TTC549 (cell line): ENCODE measurements around the gene SERPINA4.
"Not testable (repeated sequence)": the region's sequence is repeated elsewhere in the genome, so short reads cannot be mapped to it uniquely, and the experiment has no call there.

ENCODE experiments used
- FAIRE-seq: peaks from 2 replicates; lab custom pipeline; 2012; peaks lifted over from hg19 to GRCh38; lab: Jason Lieb, UNC

Gene SERPINA4

DNA sequence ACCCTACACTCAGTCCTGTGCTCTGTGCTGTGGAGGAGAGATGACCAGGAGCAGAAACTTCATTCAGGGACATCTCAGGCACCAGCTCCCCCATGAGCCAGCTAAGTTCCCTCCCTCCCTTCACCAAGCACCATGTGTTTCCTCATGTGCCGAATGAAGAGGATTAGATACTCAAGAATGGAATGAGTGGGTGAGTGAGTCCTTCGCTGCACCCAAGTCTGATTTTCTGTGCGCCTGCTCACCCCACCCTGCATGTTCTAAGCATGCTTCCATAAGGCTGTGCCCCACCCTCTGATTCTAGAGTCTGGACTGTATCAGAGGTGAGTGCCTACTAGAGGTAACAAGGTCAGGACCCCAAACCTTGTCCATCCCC lies 32.1 kb downstream of the SERPINA4 start:
- no peak for FAIRE-seq

DNA sequence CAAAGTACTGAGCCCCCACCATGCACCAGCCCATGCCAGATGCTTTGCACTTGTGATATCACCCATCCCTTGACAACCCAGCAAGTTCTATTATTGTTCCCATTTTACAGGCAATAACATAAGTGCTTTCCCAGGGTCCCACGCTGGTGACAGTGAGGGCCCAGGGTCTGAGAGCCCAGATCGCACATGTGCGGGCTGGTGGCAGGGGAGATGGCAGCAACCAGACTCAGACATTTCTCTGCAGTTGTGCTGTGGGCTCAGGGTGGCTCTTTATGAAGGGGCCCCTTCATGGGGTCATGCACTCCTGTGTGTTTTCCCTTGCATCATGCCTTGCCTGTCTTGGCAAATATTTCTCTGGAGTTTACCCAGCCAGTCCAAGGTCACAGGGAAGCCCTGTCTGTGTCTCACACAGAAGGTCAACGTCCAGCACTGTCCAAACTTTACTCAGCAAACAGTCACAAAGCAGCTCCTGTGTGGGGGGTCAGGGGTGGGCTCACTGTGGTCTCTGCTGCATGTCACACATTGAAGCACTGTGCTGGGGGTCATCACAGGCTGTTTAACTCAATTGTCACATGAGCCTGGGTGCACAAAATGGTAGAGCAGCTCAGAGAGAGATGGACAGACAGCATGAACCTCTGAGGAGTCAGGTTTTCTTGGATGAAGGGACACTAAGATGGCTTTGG lies 32.6 kb downstream of the SERPINA4 start:
- FAIRE-seq = no peak

DNA sequence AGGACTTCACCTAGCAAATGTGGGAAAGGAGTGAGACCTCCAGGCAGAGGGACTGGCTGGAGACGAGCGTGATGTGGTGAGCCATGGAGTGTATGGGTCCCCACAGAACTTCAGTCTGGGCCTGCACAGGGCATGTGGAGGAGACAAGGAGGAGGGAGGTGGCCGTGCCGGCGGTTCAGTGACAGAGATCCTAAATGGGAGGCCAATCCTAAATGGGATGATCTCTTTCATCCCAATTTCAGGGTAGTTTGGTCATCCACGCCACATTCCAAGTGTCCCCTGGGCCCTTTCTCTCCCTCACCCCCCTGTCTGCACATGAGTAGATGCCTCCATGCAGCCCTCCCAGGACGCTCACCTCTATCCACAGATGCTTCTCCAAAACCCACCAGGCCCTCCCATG lies 33.2 kb downstream of the SERPINA4 start:
- FAIRE-seq = no peak

DNA sequence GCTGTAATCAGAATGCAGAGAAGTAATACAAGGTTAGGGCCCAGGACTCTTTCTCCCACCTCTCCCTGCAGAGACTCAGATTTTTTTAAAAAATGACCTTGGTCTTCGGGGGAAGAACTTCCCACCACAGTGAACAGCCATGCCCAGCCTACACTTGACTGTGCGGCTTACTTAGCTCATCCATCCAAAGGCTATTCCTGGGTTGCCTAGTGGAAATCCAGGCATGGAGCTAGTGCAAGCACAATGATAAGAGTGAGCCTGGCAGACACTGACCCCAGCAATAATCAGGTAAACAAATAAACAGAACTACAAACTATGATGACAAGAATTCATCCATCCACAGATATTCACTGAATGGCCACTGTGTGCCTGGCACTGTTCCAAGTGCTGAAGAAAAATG lies 34.7 kb downstream of the SERPINA4 start:
- no peak for FAIRE-seq

DNA sequence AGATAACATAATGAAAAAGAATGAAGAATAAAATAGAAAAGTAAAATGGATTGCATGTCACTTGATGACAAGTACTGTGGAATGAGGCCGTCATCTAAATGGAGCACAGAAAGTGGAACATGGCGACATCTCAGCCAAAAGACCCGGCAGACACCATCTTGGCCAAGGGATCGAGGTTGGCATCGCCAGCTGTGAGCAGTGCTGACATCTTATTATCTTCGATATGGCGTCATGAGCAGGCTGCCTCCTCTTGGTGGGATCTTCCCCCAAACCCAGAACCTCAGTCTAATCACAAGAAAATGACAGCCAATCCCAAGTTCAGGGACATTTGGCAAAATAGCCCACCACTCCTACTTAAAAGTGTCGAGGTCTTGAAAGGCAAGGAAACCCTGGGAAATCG lies 35.1 kb downstream of the SERPINA4 start:
- FAIRE-seq = no peak

DNA sequence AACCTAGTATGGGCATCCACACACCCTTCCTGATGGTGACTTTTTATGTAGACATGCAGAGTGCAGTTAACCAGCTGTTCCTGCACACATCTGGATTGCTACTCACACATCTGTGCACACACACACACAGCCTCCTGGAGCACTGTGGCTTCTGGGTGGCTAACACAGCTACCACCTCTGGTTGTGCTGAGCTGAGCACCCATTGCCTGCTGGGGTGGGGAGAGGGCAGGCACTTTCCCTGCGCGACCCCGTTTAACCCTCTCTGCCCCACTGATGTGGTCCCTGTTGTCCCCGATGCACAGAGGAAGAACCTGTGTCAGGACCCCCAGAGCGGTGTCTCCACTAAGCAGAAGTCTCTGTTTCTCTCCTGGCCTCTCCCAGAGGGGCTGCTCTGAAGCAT lies 36.5 kb downstream of the SERPINA4 start:
- no peak for FAIRE-seq

DNA sequence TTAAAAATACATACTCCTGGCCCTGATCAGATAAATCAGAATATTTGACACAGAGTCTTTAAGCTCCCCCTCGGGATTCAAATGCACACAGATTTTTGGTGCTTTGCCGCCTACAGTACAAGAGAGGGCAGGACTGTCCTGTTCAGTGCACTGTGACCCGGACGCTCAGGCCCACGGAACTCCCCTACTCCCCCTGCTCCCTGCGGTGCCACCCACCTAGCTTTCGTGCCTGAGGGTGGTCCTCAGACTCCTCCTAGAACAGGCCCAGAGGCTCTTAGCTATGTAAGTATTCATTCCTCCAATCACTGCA lies 37.2 kb downstream of the SERPINA4 start:
- FAIRE-seq = no peak

DNA sequence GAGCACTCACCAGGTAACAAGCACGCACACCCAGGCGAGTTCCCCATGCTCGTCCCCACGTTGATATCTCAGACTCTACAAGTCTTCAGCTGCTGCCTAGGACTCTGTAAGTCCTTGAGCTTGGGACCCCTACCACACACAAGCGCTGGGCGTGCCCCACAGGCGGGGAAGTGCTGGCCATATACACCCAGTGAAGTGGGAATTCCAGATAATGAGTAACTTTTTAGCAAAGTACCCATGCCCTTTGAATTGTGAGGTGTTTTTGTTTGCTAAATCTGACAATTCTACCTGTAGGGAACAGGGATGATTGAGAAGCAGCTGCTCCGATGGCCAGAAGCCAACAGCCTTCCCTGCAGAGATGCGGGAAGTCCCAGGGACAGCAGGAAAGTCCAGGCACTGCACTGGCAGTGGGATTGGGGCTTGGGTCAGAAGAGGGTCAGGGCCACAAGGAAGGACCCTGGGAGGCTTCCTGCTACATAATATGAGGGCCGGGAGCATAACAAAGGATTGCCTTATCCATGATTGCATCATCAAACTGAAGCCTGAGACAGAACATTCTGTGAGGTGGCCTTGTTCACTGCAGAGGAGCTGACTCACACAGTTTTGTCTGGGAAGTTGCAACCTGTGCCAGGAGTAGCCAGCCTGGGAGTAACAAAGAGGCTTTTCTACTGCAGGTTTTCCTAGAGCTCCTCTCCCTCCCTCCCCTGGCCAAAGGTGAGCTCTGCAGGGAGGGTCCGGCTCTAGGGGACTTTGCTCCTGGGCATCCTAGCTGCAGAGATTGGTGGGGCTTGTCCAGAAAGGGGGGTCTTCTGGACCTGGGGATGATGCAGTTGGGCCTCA lies 37.8 kb downstream of the SERPINA4 start:
- FAIRE-seq = no peak

DNA sequence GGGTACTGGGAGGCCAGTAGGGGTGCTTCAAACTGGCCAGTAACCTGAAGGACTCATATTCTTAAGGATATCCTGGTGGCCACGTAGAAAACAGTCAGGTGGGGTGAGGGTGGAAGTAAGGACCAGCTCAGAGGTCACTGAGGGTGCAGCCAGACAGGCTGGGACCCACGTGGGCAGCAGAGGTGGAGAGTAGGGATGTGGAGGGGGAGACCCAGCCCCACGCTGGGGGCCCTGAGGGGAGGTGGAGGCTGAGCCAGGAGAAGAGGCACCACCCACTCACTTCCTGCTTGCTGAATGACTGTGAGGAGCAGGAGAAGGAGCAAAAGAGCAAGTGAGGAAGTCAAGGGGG lies 38.4 kb downstream of the SERPINA4 start:
- no peak for FAIRE-seq

DNA sequence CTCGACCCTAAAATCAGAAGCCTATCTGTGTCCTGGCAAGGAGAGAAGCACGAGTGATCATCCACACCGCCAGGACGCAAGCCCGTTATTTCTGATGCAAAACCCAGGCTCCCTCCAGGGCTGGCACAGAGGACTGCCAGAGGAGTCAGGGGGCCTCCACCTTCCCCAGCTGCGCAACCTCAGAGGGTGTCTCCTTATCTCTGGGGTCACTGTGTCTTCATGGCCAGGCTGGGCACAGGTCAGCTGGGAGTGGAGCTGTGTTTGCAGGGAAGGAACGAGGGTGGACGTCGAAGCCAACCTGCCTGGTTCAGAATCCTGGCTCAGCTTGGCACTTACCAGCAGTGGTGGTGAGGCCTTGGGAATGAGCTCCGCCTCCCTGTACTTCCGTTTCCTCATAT lies 38.9 kb downstream of the SERPINA4 start:
- FAIRE-seq = no peak

DNA sequence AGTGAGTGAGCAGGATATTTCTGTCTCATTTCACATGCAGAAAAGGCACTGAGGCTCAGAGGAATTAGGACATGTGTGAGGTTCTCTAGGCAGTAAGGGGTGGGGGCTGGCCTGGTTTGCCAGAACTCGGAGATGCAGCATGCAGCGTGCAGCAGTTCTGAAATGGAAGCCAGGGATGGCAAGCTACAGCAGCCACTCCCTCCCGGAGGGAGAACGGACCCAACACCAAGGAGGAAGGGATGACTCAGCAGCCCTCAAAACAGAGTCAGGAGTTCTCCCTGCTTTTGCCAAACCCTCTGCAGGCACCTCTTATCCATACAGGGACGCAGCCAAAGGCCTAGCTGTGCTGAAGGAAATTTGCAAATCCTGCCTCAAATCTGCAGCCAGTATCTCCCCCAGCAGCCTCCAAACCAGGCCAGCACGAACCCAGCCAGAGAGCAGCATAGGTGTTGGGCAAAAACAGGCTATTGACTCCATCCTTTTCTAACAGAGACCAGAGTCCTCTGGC lies 40.7 kb downstream of the SERPINA4 start:
- FAIRE-seq = no peak

DNA sequence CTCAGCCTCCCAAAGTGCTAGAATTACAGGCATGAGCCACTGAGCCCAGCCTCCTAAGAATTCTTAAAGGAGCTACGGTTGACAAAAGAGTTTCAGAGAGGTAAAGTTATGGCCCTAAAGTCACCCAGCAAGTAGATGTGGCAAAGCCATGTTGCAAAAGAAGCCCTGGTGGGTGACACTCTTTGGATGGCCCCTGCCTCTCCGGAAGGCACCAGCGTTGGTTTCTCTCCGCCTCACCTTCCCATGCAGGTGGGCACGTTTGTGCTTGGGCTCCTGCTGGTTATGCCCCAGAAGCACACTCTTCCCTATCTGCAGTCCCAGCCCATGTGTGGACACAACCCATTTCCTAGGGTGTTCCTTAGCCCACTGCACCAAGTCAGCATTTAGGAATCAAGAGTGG lies 41.5 kb downstream of the SERPINA4 start:
- FAIRE-seq = no peak

DNA sequence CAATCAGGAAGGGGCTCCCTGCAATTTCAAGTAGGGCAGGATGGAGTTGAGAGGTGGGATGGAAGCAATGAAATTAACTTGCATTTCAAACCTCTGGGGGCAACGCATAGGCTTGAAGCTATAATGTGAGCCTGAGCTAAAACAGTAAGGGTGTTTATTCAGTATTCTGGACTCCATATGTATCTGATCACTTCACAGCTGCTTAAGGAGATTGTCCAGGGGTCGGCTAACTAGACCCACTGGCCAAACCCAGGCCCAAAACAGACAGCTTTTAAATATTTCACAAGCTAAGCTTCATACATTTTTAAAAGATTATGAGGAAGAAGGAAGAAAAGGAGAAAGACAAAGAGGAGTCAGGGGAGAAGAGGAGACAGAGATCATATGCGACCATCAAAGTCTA lies 44.1 kb downstream of the SERPINA4 start:
- FAIRE-seq = no peak

DNA sequence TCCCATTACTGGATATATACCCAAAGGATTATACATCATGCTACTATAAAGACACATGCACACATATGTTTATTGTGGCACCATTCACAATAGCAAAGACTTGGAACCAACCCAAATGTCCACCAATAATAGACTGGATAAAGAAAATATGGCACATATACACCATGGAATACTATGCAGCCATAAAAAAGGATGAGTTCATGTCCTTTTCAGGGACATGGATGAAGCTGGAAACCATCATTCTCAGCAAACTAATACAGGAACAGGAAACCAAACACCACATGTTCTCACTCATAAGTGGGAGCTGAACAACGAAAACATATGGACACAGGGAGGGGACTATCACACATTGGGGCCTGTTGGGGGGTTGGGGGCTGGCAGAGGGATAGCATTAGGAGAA lies 47.7 kb downstream of the SERPINA4 start:
- FAIRE-seq = not testable (repeated sequence)

DNA sequence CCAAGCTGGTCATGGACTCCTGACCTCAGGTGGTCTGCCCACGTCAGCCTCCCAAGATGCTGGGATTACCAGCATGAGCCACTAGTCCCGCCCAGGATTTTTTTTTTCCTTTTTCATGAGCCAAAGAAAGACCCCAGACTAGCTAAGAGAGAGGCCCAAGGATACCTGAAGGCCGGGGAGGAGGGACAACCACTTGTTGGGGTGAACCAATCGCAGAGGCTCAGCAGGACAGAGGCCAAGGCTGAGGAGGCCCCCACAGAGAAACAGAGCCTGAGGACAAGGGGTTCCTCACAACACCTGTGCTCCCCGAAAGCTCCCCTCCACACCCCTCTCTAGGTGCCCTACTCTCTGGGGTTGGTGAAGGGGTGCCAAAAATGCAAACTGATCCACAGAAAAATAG lies 49.9 kb downstream of the SERPINA4 start:
- FAIRE-seq = no peak

DNA sequence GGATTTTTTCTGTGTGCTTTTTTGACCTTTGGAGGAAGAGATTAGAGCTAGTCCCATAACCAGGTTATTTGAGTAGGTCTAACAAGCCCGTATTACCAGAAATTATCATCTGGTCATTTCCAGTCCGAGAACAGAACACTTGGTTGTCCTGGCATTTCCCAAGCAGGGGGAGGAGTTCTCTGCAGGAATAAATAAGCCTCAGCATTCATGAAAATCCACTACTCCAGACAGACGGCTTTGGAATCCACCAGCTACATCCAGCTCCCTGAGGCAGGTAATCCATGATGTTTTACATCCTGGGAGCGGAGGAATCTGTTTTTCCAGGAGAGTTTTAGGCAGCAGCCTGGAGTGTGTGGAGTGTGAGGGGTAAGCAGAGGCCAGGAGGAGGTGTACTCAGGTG lies 50.9 kb downstream of the SERPINA4 start, which contains the start of gene SERPINA3:
Gene SERPINA3, plus strand, starts transcription at position 218 of the 400 bp plus-strand sequence. CDS start 2,051 bp downstream, outside the sequence.
- FAIRE-seq = no peak

DNA sequence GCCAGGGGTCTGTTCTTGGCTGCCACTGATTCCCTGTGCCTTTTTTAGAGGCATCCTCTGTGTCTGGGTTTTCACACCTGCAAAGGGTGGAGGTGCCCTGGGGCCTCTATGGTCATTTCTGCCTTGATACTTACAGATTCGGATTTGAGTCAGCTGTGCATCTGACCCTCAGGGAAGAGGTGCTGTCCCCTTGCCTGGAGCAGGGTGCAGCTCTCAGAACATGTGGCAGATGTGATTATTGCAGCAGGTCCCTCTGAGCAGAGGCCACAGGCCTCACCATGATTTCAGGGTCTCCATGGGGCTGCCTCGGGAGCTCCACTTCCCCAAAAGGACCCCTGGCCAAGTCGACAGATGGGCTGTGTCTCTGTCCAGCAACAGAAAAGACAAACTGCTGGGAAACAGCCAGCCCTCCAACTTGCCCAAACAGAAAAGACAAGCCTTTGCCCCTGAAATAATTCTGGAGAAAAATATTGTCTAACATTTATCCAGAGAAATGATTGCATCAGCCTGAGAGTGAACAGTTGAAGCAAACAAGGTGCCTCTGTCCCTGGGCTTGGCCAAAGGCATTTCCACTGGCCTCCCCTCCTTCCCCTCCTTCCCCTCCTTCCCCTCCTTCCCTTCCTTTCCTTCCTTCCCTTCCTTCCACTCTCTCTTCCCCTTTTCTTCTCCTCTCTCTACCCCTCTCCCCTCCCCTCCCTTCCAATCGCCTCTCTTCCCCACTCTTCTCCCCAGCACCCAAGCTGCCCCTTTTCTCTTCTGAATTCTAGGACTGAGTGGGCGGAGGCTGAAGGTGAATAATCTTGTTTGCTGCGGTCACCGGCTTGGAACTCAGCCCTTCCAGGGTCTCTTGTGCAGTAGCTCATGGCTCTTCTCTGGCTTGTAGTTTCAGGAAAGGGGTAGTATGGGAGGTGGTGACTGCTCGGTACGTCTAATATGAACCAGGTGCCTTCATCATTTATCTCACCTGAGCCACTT lies 51.6 kb downstream of the SERPINA4 start:
- FAIRE-seq = no peak

DNA sequence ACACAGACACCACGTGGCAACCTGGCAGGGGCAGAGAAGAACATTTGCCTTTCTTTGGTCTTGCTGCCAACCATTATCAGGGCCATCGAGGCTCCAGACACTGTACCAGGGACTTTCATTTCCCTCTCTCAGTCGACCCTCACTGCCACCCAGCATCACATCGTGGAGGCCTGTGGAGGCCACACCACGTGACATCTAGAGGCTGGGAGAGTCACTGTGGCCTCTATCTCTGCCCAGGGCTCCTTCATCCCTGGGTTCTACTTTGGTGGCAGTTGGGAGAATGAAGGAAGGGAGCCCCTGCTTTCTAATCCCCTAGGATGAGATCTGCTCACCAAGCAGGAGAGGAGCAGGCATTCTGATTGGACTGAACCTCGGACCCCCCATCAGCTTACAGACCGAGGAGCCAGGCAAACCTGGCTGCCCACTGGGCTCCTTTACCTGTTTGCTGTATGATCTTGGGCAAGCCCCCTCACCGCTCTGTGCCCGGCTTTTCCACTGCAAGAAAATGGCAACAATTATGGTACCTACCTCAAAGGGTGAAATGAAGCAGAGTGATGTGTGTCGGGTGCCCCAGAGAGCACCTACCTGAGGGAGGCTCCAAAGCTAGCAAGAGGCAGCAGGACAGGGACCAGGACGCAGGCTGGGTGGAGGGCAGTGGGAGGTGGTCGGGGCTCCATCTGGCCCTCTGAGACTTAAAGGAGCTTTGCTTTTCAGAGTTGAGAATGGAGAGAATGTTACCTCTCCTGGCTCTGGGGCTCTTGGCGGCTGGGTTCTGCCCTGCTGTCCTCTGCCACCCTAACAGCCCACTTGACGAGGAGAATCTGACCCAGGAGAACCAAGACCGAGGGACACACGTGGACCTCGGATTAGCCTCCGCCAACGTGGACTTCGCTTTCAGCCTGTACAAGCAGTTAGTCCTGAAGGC lies 52.7 kb downstream of the SERPINA4 start:
- FAIRE-seq = no peak

DNA sequence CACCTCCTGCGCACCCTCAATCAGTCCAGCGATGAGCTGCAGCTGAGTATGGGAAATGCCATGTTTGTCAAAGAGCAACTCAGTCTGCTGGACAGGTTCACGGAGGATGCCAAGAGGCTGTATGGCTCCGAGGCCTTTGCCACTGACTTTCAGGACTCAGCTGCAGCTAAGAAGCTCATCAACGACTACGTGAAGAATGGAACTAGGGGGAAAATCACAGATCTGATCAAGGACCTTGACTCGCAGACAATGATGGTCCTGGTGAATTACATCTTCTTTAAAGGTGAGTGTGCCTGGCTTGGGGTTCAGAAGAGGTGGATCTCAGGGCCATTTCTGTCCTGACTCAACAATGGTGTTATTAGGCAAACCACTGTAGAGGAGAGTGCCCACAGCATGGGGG lies 53.6 kb downstream of the SERPINA4 start:
- FAIRE-seq = no peak

DNA sequence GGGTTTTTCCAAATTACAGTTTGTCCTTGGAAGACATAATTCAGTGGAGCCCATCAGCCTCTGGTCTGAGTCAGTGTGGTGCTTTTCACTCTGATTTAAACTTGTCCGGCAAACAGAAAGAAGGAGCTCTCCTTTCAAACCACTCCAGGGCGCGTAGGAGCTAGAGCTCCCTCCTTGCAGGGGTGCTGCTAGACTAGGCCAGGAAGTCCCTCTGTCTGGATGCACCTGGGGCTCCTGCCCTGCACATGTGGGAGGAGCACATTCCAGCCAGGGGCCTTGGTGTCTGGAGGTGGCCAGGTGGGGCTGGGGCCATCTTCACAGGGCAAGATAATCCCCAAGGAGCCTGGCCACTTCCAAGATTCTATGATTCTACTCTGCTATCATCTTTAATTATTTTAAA lies 54.0 kb downstream of the SERPINA4 start:
- FAIRE-seq = no peak

DNA sequence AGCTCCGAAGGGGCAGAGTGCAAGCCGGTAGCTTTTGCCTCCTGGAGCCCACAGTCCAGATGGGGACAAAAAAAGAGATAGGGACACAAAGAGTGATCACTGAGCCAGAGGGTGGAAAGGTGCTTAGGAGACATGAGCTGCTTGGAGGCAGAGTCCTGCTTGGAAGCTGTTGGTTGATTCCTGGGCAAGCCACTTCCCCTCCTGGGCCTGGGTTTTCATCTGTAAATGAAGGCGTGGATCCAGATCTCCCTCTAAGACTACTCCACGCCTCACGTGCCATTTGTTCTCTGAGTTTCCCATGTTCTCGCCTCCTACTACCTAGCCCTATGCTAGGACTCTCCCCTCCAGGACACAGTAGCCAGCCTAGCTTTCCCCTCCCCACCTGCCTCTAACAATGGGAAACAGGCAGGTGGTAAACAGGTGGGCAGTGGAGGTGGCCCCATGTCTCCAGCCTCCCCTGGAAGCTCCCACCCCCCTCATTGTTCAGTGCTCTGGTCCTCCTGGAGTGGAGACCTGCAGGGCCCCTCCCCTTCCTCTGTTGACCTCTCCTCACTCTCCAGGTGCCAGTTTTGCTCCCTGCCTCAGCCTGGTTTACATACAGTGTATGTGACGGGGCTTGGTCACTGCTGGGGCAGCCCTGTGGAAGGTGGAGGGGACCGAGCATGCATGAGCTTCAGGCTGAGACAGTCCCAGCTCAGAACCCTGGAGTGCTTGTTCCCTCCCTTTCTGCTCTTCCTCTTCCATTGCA lies 54.8 kb downstream of the SERPINA4 start:
- no peak for FAIRE-seq
